H1 (cell line): ENCODE data around the gene OR2V2. TPM values are rescaled to one million over a fixed set of nuclear protein-coding genes. Genes with fewer than 3 reads are reported as not detected.
A peak's percentile ranks its signal among the peaks of the same experiment; 100 is the strongest.

ENCODE experiments used
- CBX8 ChIP-seq: fragments of 300-800, 300-1000 bp; sonication (generic); IDR thresholded peaks from 2 replicates; pipeline ENCODE4 v1.7.1; 2016; ENCODE audit warnings: low read depth, low read length, borderline replicate concordance
- CHD2 ChIP-seq: IDR thresholded peaks from 2 replicates; pipeline ENCODE4 v1.6.1; 2012; ENCODE audit warnings: low read length, improper control_type of control experiment
- GTF2F1 ChIP-seq: IDR thresholded peaks from 2 replicates; pipeline ENCODE4 v1.6.1; 2012; ENCODE audit warnings: low read depth, low read length, improper control_type of control experiment, borderline replicate concordance
- KDM1A ChIP-seq: fragments of 200-600, 300-600 bp; sonication (generic); IDR thresholded peaks from 2 replicates; pipeline ENCODE4 v1.7.1; 2016; ENCODE audit warnings: mild to moderate bottlenecking, low read length, borderline replicate concordance
- SP1 ChIP-seq: IDR thresholded peaks from 2 replicates; pipeline ENCODE4 v1.6.1; 2011; ENCODE audit warnings: low read depth, low read length
- SUZ12 ChIP-seq: fragments of 200-600 bp; sonication (generic); IDR thresholded peaks from 2 replicates; pipeline ENCODE4 v1.6.1; 2012; ENCODE audit warnings: mild to moderate bottlenecking, inconsistent platforms, low read length, moderate library complexity, mixed read lengths
- polyA plus RNA-seq, 7 experiments: library from polyadenylated mRNA; depleted of rRNA in 3 of 7; stranded (reverse) in 5 of 7; unstranded in 2 of 7; fragments of >200 nt in 5 of 7; fragments of 200-250 nt in 2 of 7; gene quantifications; 1 replicate in 5 of 7; 2 replicates in 1 of 7; 4 replicates in 1 of 7; pipeline versions ENCODE4 v1.2.1 to v1.2.3, GENCODE V29; 2011 to 2013; ENCODE audit warnings: missing spikeins in 2 of 7, mixed read lengths in 2 of 7
- total RNA-seq: library from RNA; stranded (reverse); fragmentation: NEBNext Ultra II Directional; extraction: Animal tissue kit (Norgen Biotek cat#: 25700); gene quantifications from 2 replicates; pipeline ENCODE4 v1.2.1, GENCODE V29; 2021
- TF ChIP-seq, protein P1 (sequence below): fragments of 300-600 bp; sonication (generic); IDR thresholded peaks from 2 replicates; pipeline ENCODE4 v1.7.1; 2012; ENCODE audit warnings: low read length, moderate library complexity, mild to moderate bottlenecking, inconsistent platforms; ENCODE audit not compliant: insufficient replicate concordance
- TF ChIP-seq, protein P2 (sequence below), 3 experiments: IDR thresholded peaks; 1 replicate in 2 of 3; 2 replicates in 1 of 3; pipeline versions ENCODE4 v1.5.1 to v1.6.1; 2011; ENCODE audit warnings: low read length in 3 of 3, mild to moderate bottlenecking in 3 of 3, inconsistent platforms in 2 of 3, low read depth in 1 of 3, moderate library complexity in 1 of 3; ENCODE audit not compliant: insufficient read depth in 1 of 3; ENCODE audit errors: control extremely low read depth in 1 of 3

Gene OR2V2
- total and polyA plus RNA-seq, 2 of the 8 experiments (the other 6 are each of a cell fraction or from before 2014, with no cell fraction given), result not detected

DNA sequence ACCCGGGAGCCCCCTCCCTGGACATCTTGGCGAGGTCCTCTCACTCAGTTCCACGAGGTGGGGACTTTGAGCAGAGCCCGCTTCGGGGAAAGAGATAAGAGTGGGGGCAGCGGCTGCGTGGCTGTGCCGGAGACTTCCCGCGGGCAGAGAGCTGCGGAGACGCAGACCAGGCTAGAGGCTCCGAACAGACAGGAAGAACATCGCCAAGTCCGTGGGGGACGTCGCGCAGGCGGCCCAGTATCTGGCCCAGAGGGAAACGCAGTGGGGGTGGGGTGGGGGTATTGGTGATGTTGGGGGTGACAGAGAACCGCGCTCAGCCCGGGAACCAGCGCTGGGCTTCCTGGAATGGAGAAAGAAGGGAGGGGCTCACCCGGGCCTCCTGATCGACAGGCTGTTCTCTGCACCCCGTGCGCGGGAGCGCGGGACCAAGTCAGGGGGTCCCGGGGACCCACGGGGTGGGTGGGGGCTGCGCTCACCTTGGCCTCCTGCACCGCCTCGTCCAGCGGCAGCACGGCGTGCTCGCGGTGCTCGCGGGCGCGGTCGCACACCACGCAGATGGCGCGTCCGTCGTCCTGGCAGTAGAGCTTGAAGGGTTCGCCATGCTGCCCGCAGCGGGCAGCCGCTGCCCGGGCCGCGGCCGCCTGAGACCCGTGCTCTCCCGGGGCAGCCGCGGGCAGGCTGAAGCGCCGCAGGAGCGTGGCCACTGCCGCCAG, 56.9 kb downstream of the OR2V2 start (continued):
- TF ChIP-seq, protein P1, sequence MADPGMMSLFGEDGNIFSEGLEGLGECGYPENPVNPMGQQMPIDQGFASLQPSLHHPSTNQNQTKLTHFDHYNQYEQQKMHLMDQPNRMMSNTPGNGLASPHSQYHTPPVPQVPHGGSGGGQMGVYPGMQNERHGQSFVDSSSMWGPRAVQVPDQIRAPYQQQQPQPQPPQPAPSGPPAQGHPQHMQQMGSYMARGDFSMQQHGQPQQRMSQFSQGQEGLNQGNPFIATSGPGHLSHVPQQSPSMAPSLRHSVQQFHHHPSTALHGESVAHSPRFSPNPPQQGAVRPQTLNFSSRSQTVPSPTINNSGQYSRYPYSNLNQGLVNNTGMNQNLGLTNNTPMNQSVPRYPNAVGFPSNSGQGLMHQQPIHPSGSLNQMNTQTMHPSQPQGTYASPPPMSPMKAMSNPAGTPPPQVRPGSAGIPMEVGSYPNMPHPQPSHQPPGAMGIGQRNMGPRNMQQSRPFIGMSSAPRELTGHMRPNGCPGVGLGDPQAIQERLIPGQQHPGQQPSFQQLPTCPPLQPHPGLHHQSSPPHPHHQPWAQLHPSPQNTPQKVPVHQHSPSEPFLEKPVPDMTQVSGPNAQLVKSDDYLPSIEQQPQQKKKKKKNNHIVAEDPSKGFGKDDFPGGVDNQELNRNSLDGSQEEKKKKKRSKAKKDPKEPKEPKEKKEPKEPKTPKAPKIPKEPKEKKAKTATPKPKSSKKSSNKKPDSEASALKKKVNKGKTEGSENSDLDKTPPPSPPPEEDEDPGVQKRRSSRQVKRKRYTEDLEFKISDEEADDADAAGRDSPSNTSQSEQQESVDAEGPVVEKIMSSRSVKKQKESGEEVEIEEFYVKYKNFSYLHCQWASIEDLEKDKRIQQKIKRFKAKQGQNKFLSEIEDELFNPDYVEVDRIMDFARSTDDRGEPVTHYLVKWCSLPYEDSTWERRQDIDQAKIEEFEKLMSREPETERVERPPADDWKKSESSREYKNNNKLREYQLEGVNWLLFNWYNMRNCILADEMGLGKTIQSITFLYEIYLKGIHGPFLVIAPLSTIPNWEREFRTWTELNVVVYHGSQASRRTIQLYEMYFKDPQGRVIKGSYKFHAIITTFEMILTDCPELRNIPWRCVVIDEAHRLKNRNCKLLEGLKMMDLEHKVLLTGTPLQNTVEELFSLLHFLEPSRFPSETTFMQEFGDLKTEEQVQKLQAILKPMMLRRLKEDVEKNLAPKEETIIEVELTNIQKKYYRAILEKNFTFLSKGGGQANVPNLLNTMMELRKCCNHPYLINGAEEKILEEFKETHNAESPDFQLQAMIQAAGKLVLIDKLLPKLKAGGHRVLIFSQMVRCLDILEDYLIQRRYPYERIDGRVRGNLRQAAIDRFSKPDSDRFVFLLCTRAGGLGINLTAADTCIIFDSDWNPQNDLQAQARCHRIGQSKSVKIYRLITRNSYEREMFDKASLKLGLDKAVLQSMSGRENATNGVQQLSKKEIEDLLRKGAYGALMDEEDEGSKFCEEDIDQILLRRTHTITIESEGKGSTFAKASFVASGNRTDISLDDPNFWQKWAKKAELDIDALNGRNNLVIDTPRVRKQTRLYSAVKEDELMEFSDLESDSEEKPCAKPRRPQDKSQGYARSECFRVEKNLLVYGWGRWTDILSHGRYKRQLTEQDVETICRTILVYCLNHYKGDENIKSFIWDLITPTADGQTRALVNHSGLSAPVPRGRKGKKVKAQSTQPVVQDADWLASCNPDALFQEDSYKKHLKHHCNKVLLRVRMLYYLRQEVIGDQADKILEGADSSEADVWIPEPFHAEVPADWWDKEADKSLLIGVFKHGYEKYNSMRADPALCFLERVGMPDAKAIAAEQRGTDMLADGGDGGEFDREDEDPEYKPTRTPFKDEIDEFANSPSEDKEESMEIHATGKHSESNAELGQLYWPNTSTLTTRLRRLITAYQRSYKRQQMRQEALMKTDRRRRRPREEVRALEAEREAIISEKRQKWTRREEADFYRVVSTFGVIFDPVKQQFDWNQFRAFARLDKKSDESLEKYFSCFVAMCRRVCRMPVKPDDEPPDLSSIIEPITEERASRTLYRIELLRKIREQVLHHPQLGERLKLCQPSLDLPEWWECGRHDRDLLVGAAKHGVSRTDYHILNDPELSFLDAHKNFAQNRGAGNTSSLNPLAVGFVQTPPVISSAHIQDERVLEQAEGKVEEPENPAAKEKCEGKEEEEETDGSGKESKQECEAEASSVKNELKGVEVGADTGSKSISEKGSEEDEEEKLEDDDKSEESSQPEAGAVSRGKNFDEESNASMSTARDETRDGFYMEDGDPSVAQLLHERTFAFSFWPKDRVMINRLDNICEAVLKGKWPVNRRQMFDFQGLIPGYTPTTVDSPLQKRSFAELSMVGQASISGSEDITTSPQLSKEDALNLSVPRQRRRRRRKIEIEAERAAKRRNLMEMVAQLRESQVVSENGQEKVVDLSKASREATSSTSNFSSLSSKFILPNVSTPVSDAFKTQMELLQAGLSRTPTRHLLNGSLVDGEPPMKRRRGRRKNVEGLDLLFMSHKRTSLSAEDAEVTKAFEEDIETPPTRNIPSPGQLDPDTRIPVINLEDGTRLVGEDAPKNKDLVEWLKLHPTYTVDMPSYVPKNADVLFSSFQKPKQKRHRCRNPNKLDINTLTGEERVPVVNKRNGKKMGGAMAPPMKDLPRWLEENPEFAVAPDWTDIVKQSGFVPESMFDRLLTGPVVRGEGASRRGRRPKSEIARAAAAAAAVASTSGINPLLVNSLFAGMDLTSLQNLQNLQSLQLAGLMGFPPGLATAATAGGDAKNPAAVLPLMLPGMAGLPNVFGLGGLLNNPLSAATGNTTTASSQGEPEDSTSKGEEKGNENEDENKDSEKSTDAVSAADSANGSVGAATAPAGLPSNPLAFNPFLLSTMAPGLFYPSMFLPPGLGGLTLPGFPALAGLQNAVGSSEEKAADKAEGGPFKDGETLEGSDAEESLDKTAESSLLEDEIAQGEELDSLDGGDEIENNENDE, result no peak
- TF ChIP-seq CBX8, result no peak
- TF ChIP-seq, protein P2, sequence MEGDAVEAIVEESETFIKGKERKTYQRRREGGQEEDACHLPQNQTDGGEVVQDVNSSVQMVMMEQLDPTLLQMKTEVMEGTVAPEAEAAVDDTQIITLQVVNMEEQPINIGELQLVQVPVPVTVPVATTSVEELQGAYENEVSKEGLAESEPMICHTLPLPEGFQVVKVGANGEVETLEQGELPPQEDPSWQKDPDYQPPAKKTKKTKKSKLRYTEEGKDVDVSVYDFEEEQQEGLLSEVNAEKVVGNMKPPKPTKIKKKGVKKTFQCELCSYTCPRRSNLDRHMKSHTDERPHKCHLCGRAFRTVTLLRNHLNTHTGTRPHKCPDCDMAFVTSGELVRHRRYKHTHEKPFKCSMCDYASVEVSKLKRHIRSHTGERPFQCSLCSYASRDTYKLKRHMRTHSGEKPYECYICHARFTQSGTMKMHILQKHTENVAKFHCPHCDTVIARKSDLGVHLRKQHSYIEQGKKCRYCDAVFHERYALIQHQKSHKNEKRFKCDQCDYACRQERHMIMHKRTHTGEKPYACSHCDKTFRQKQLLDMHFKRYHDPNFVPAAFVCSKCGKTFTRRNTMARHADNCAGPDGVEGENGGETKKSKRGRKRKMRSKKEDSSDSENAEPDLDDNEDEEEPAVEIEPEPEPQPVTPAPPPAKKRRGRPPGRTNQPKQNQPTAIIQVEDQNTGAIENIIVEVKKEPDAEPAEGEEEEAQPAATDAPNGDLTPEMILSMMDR (IDR thresholded peaks at IDR 0.05; ENCODE audit: control extremely low read depth in 1 of 3, insufficient read depth in 1 of 3, low read depth in 1 of 3, low read length in 3 of 3), result no peak
- TF ChIP-seq KDM1A, result no peak
- no peak for TF ChIP-seq SP1
- peak; percentile 55 for TF ChIP-seq SUZ12
- no peak for TF ChIP-seq GTF2F1
- no peak for TF ChIP-seq CHD2
